SK-N-MC (cell line): ENCODE results near the gene FHIT.

ENCODE experiments used
- EZH2 ChIP-seq: fragments of 200-600 bp; sonication (generic); IDR thresholded peaks from one replicate; pipeline ENCODE4 v1.6.1; 2017; ENCODE audit warnings: antibody characterized with exemption
- FOXP2 ChIP-seq: optimal IDR thresholded peaks from 2 replicates; pipeline ENCODE3; 2011; ENCODE audit warnings: mild to moderate bottlenecking, moderate library complexity; ENCODE audit not compliant: insufficient read depth; ENCODE audit errors: extremely low read length, control extremely low read depth
- POLR2AphosphoS5 ChIP-seq: IDR thresholded peaks from 2 replicates; pipeline ENCODE4 v1.6.1; 2012; ENCODE audit warnings: mild to moderate bottlenecking, low read depth, low read length, borderline replicate concordance

GRCh38 chr3:60017631-60018030, 1233.6 kb downstream of the FHIT start:
- TF ChIP-seq FOXP2 (no peak), EZH2 (no peak), POLR2AphosphoS5 (no peak)
